Measurements from ENCODE around the gene SETD4. TPM values are rescaled to one million over a fixed set of nuclear protein-coding genes. Genes with fewer than 3 reads are reported as not detected.

SETD4 gene
- total RNA-seq, 2 experiments from 2014 or later = 11.0 to 17.6 TPM

DNA sequence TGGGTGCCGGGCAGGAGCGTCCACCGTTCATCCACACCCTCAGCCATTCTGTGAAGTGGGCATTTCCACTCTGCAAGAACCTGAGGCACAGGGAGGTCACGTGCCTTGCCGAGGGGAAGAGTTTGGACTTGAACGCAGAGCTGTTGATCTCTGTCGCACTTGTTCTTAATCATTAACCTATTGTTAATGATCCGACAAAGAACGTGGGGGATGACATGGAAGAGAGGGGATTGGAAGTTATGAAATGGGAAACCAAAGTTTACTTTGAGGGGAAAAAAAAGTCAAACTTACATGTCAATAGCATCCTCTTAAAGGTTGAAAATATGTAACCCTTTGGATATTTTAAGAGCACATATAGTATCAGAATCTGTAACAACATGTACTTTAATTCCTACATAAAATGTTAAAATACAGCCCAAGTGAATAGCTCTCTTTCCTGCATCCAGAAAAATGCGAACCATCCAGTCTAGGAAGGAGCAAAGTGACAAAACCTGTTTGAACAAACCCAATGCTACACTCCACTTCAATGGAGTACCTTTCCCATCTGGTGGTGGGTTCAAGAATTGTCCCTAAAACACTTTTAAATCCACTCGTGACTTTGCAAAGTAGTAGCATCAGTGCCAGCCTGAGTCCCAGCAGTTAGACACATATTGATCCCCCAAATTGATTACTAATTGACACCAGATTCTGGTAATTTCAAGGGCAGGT is 75.5 kb downstream of the SETD4 start:
- Mint-ChIP-seq H3K4me3 (no peak overlapping the region), H3K9me3 (ENCODE audit: low read depth) (no peaks in the 10 kb centered on the region), H3K4me1 (no peaks in the 10 kb centered on the region), H3K36me3 (ENCODE audit: low read depth) (no peaks in the 10 kb centered on the region), H3K27me3 (peaks cover 11% of the 10 kb centered on the region), H3K27ac (no peak overlapping the region)
- no peak for ATAC-seq
- no peak for DNase-seq
- ChIA-PET POLR2A (no interaction called here), CTCF (no interaction called here)
- intact Hi-C loops (cut with DNase I, micrococcal nuclease) = no loop called here

Other genes with a start within 250 kb of the SETD4 start
- 10 to 100 TPM; 48.6 to 54.1 TPM for gene CBR1, start 9.5 kb upstream of the SETD4 start, total RNA-seq
- 10 to 100 TPM; 12.5 to 16.8 TPM for gene CBR3, start 74.6 kb upstream of the SETD4 start, total RNA-seq
- 10 to 100 TPM; 15.0 to 19.0 TPM for gene DOP1B, start 96.3 kb upstream of the SETD4 start, total RNA-seq

Measured in activated CD4-positive, alpha-beta T cell treated with anti-CD3 and anti-CD28 coated beads for 36 hours (primary cell).